ENCODE measurements around the gene LIPC.

The LIPC gene

GRCh38 chr15:58407236-58407775 lies 24.5 kb upstream of the LIPC start:
- DNase-seq (ENCODE audit: low read depth, low spot score): no peak
- ChIA-PET CTCF (interaction anchor here (1.8 kb wide), 1 partner anchor 18 kb away, joined by 4 read pairs; no protein-coding TSS in a partner anchor), POLR2A (no interaction called here)
- TF ChIP-seq CTCF (IDR thresholded peaks at IDR 0.05; ENCODE audit: insufficient read depth, low read length, missing control alignments): no peak
- H3K4me3 ChIP-seq (ENCODE audit: low read depth, low read length): no peak overlapping the region

- CTCF ChIA-PET: no interaction called here
- POLR2A ChIA-PET: no interaction called here
- DNase-seq (ENCODE audit: low read depth, low spot score): no peak
Measured at GRCh38 chr15:58407778-58408177, 24.0 kb upstream of the LIPC start.

GRCh38 chr15:58409861-58410260 lies 21.9 kb upstream of the LIPC start:
- 0 out of 2 replicates have a peak overlapping the region, but pooled peaks have one; percentile 30 for H3K4me3 ChIP-seq (ENCODE audit: low read depth, low read length)
- POLR2A ChIA-PET: no interaction called here

More at GRCh38 chr15:58407778-58408177, 24.0 kb upstream of the LIPC start:
- no peak overlapping the region for H3K4me3 ChIP-seq (ENCODE audit: low read depth, low read length)
- no peak for TF ChIP-seq CTCF (IDR thresholded peaks at IDR 0.05; ENCODE audit: insufficient read depth, low read length, missing control alignments)

GRCh38 chr15:58410353-58410752 lies 21.4 kb upstream of the LIPC start:
- ChIA-PET CTCF (no interaction called here), POLR2A (no interaction called here)
- peak overlapping the region; percentile 30 for H3K4me3 ChIP-seq (ENCODE audit: low read depth, low read length)
- no peak for TF ChIP-seq CTCF (IDR thresholded peaks at IDR 0.05; ENCODE audit: insufficient read depth, low read length, missing control alignments)
- DNase-seq (ENCODE audit: low read depth, low spot score): no peak

More at GRCh38 chr15:58409861-58410260, 21.9 kb upstream of the LIPC start:
- no peak for DNase-seq (ENCODE audit: low read depth, low spot score)
- CTCF ChIA-PET: no interaction called here
- TF ChIP-seq CTCF (IDR thresholded peaks at IDR 0.05; ENCODE audit: insufficient read depth, low read length, missing control alignments): no peak

GRCh38 chr15:58413253-58413652 lies 18.5 kb upstream of the LIPC start:
- CTCF ChIA-PET: no interaction called here
- no peak for TF ChIP-seq CTCF (IDR thresholded peaks at IDR 0.05; ENCODE audit: insufficient read depth, low read length, missing control alignments)
- POLR2A ChIA-PET: no interaction called here
- no peak for DNase-seq (ENCODE audit: low read depth, low spot score)
- H3K4me3 ChIP-seq (ENCODE audit: low read depth, low read length): no peak overlapping the region

GRCh38 chr15:58415636-58416035 lies 16.2 kb upstream of the LIPC start:
- no peak overlapping the region for H3K4me3 ChIP-seq (ENCODE audit: low read depth, low read length)
- no peak for DNase-seq (ENCODE audit: low read depth, low spot score)
- POLR2A ChIA-PET: no interaction called here
- CTCF ChIA-PET: interaction anchor here (0.8 kb wide), 1 partner anchor 10 kb away, joined by 3 read pairs; no protein-coding TSS in a partner anchor
- TF ChIP-seq CTCF (IDR thresholded peaks at IDR 0.05; ENCODE audit: insufficient read depth, low read length, missing control alignments): no peak

Data from AG04449 (cell line).